Lung (tissue), 12 donors: Measurements from ENCODE around the gene MITF. TPM values are rescaled to one million over a fixed set of nuclear protein-coding genes. Genes with fewer than 3 reads are reported as not detected.
A peak's percentile ranks its signal among the peaks of the same experiment; 100 is the strongest.

ENCODE experiments used
- ATAC-seq: fragments of 200-7000 bp; cut with Tn5 transposase; one replicate; pipeline ENCODE4 v1.9.1; 2020; ENCODE audit warnings: moderate number of reproducible peaks; ENCODE audit not compliant: insufficient read depth, low FRiP score
- DNase-seq, 3 donors: peaks; one replicate each; pipeline ENCODE4 v3.0.0-alpha.2; 2013 to 2017
- H3K27ac ChIP-seq, 2 donors: one replicate each; pipeline ENCODE4 v1.5.1; 2013; ENCODE audit warnings: mild to moderate bottlenecking in 2 of 2, moderate library complexity in 2 of 2, control low read depth in 1 of 2, inconsistent platforms in 1 of 2, low read depth in 1 of 2, low read length in 1 of 2
- H3K27me3 ChIP-seq, 3 donors: one replicate each; pipeline ENCODE4 v1.5.1; 2013; ENCODE audit warnings: low read length in 2 of 3; ENCODE audit not compliant: control insufficient read depth in 3 of 3, insufficient read depth in 3 of 3
- H3K36me3 ChIP-seq, 4 donors: one replicate each; pipeline ENCODE4 v1.5.1; 2013; ENCODE audit warnings: low read length in 4 of 4, mild to moderate bottlenecking in 1 of 4, moderate library complexity in 1 of 4; ENCODE audit not compliant: control insufficient read depth in 4 of 4, insufficient read depth in 4 of 4
- H3K4me1 ChIP-seq, 5 donors: one replicate each; pipeline ENCODE4 v1.5.1; 2013; ENCODE audit warnings: low read length in 5 of 5, mild to moderate bottlenecking in 2 of 5, moderate library complexity in 1 of 5; ENCODE audit not compliant: control insufficient read depth in 5 of 5, insufficient read depth in 5 of 5
- H3K4me3 ChIP-seq: one replicate; pipeline ENCODE4 v1.5.1; 2013; ENCODE audit warnings: mild to moderate bottlenecking, control low read depth, moderate library complexity
- H3K9ac ChIP-seq, 2 donors: one replicate each; pipeline ENCODE4 v1.5.1; 2013; ENCODE audit warnings: low read length in 2 of 2, control low read depth in 1 of 2; ENCODE audit not compliant: insufficient read depth in 1 of 2
- H3K9me3 ChIP-seq, 4 donors: one replicate each; pipeline ENCODE4 v1.5.1; 2013; ENCODE audit warnings: low read length in 3 of 4, mild to moderate bottlenecking in 1 of 4, moderate library complexity in 1 of 4; ENCODE audit not compliant: control insufficient read depth in 4 of 4, insufficient read depth in 3 of 4
- CTCF ChIP-seq: IDR thresholded peaks from 2 replicates; pipeline ENCODE4 v1.5.1; 2012; ENCODE audit warnings: mild to moderate bottlenecking; ENCODE audit errors: control extremely low read depth, extremely low read depth
- WGBS, 2 donors: extraction: QIAGEN DNeasy Blood & Tissue Kit; methylation state at CpG; one replicate each; pipeline ENCODE4 v1.1.7; 2013; 5-methylcytosine and 5-hydroxymethylcytosine counted together
- polyA plus RNA-seq, 2 donors: library from polyadenylated mRNA; stranded (reverse); fragments of 200-250 nt; gene quantifications; one replicate each; pipeline ENCODE4 v1.2.1, GENCODE V29; 2013
- total RNA-seq, 2 donors: library from RNA; depleted of rRNA in 1 of 2; stranded (reverse); fragments of >200 nt in 1 of 2; gene quantifications; one replicate each; pipeline ENCODE4 v1.2.1, GENCODE V29; 2014 to 2021
- donor health status: control.
- donor health status: control.
- donor health status: Bipolar disorder and iron deficiency.
- donor health status: healthy.
- donor health status: DM: yes; HTN: yes; CAD: no.

Gene MITF
- total and polyA plus RNA-seq, 4 donors, result 5.0 to 28.0 (median 12.0) TPM

GRCh38 chr3:69861556-69861955 is 122.3 kb downstream of the MITF start:
- DNase-seq (no peak), ATAC-seq (no peak)
- no peak for TF ChIP-seq CTCF
- H3K27ac ChIP-seq, result no peak overlapping the region
- no peaks in the 10 kb centered on the region for H3K36me3 ChIP-seq
- no peaks in the 10 kb centered on the region for H3K9me3 ChIP-seq
- WGBS, 2 donors, result 90 to 94% methylated on average over 3 of the region's 3 CpGs
- no peak overlapping the region for H3K4me3 ChIP-seq
- H3K4me1 ChIP-seq, result peaks cover 2 to 24% (median 17%) of the 10 kb centered on the region in 5 donors
- H3K27me3 ChIP-seq, result no peaks in the 10 kb centered on the region
- no peak overlapping the region for H3K9ac ChIP-seq

- 94% methylated on average over 3 of the region's 3 CpGs for WGBS, 2 donors
- H3K36me3 ChIP-seq, result no peaks in the 10 kb centered on the region
- no peaks in the 10 kb centered on the region for H3K9me3 ChIP-seq
- H3K9ac ChIP-seq, result no peak overlapping the region
- no peak for TF ChIP-seq CTCF
- H3K4me3 ChIP-seq, result no peak overlapping the region
- DNase-seq (no peak), ATAC-seq (no peak)
- peak overlapping the region in 1 of 2 donors; percentile 74 for H3K27ac ChIP-seq
- H3K4me1 ChIP-seq, result peaks cover 2 to 26% (median 17%) of the 10 kb centered on the region in 5 donors
- H3K27me3 ChIP-seq, result no peaks in the 10 kb centered on the region
Measured at GRCh38 chr3:69864141-69864540, 124.9 kb downstream of the MITF start.

- peaks cover 2 to 26% (median 17%) of the 10 kb centered on the region in 5 donors for H3K4me1 ChIP-seq
- H3K27ac ChIP-seq, result peak overlapping the region in 1 of 2 donors; percentile 74
- 60 to 76% methylated on average over 2 of the region's 2 CpGs for WGBS, 2 donors
- no peaks in the 10 kb centered on the region for H3K9me3 ChIP-seq
- no peaks in the 10 kb centered on the region for H3K27me3 ChIP-seq
- H3K4me3 ChIP-seq, result no peak overlapping the region
- DNase-seq (peak in 2 of 3 donors; percentile 65 to 67), ATAC-seq (no peak)
- no peaks in the 10 kb centered on the region for H3K36me3 ChIP-seq
- H3K9ac ChIP-seq, result no peak overlapping the region
- no peak for TF ChIP-seq CTCF
Measured at GRCh38 chr3:69864766-69865165, 125.5 kb downstream of the MITF start.
